HAP-1 (cell line): ENCODE results near the gene TK1.

Experiments
- DNase-seq, 2 experiments: peaks; one replicate each; pipeline ENCODE4 v3.0.0-alpha.2; 2016 to 2020; ENCODE audit warnings: low spot score in 2 of 2
- H3K27me3 ChIP-seq: fragments of 250-450 bp; sonication (Bioruptor Pico); 2 replicates; pipeline ENCODE4 v1.5.1; 2020; ENCODE audit warnings: low read depth, mild to moderate bottlenecking, moderate library complexity
- H3K36me3 ChIP-seq: fragments of 250-450 bp; sonication (Bioruptor Pico); replicated peaks from 2 replicates; pipeline ENCODE4 v1.5.1; 2020; ENCODE audit warnings: mild to moderate bottlenecking
- H3K4me1 ChIP-seq: fragments of 250-450 bp; sonication (Bioruptor Pico); 2 replicates; pipeline ENCODE4 v1.5.1; 2020; ENCODE audit warnings: mild to moderate bottlenecking
- H3K4me3 ChIP-seq: fragments of 250-450 bp; sonication (Bioruptor Pico); 2 replicates; pipeline ENCODE4 v1.5.1; 2020; ENCODE audit warnings: mild to moderate bottlenecking, moderate library complexity
- H3K9me3 ChIP-seq: fragments of 250-450 bp; sonication (Bioruptor Pico); 2 replicates; pipeline ENCODE4 v1.5.1; 2020; ENCODE audit warnings: mild to moderate bottlenecking, moderate library complexity
- in situ Hi-C: fragments of 300-500 bp; cut with MboI; formaldehyde crosslinking; loops from 3 replicates; pipeline ENCODE4 v1.14.3; 2020; ENCODE audit warnings: low sequenced_read_pairs, inconsistent platforms, mixed read lengths

Gene TK1

DNA sequence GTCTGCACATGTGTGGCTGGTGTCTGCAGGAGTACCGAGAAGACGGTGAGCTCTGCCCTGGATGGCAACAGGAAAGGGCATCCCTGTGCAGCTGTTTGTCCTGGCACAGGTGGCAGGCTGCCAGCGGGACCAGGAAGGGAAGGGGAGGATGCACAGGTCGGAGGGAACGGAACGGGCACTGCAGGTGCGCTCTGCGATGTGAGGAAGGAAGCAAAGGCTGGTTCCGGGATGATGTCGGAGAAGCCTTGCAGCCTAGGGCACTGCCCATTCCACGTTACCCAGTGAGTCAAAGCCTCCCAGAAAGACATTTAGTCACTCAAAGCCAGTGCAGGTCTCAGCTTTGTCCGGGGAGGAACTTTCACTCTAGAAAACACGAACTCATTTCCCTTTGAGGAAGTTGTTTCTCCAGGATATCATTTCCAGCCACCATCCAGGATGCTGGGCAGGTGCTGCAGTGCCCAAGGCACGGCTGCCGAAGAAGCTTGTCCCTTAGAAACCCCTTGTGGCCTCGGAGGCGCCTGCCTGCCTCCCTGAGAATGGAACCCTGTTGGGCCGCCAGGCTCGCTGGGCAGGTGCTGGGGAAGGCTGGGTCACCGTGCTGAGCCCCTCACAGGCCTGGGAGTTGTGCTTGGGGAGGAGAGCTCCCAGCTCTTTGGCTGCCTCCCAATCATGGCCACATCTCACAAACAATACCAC lies 40.1 kb upstream of the TK1 start:
- Histone ChIP-seq H3K9me3 (no peaks in the 10 kb centered on the region), H3K27me3 (peaks cover 20% of the 10 kb centered on the region), H3K4me1 (no peaks in the 10 kb centered on the region), H3K36me3 (peaks cover 30% of the 10 kb centered on the region), H3K4me3 (no peak overlapping the region)
- DNase-seq: peak in 1 of 2 experiments; percentile 25
- in situ Hi-C loops: no loop called here

DNA sequence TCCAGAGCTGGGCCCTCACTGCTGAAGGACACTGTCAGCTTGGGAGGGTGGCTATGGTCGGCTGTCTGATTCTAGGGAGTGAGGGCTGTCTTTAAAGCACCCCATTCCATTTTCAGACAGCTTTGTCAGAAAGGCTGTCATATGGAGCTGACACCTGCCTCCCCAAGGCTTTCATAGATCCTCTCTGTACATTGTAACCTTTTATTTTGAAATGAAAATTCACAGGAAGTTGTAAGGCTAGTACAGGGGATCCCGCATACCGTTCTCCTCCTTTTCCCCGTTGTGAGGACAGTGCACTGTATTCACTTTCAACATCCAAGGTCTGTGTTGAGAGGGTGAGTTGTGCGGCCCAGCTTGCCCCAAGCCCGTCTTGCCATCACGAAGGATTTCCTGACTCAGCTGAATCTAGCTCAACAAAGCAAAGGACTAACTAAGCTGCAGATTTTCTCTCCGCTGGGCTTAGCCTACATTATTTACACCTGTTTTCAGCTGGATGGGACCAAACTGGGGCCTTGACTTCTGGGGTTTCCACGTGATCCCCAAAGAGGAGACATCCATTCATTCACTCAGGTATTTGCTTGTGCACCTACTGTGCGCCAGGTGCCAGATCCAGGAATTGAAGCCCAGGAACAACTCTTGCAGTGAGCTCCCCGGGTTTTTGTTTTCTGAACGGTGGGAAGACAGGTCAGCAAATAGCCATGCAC lies 39.4 kb upstream of the TK1 start:
- Histone ChIP-seq H3K4me1 (no peaks in the 10 kb centered on the region), H3K9me3 (no peaks in the 10 kb centered on the region), H3K27me3 (peaks cover 16% of the 10 kb centered on the region), H3K36me3 (peaks cover 37% of the 10 kb centered on the region), H3K4me3 (no peak overlapping the region)
- in situ Hi-C loops: no loop called here
- DNase-seq: no peak

DNA sequence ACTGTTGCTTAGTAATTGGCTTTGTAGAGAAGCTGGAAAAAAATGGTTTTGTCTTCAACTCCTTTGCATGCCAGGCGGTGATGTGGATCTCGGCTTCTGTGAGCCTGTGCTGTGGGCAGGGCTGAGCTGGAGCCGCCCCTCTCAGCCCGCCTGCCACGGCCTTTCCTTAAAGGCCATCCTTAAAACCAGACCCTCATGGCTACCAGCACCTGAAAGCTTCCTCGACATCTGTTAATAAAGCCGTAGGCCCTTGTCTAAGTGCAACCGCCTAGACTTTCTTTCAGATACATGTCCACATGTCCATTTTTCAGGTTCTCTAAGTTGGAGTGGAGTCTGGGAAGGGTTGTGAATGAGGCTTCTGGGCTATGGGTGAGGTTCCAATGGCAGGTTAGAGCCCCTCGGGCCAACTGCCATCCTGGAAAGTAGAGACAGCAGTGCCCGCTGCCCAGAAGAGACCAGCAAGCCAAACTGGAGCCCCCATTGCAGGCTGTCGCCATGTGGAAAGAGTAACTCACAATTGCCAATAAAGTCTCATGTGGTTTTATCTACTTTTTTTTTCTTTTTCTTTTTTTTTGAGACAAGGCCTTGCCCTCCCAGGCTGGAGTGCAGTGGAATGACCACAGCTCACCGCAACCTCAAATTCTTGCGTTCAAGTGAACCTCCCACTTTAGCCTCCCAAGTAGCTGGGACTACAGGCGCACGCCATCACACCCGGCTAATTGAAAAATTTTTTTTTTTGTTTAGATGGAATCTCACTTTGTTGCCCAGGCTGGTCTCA lies 38.4 kb upstream of the TK1 start:
- Histone ChIP-seq H3K9me3 (no peaks in the 10 kb centered on the region), H3K36me3 (peaks cover 46% of the 10 kb centered on the region), H3K4me1 (no peaks in the 10 kb centered on the region), H3K27me3 (peaks cover 6% of the 10 kb centered on the region; the same call in 1 of the 2 replicates), H3K4me3 (no peak overlapping the region)
- DNase-seq: no peak
- in situ Hi-C loops: no loop called here

DNA sequence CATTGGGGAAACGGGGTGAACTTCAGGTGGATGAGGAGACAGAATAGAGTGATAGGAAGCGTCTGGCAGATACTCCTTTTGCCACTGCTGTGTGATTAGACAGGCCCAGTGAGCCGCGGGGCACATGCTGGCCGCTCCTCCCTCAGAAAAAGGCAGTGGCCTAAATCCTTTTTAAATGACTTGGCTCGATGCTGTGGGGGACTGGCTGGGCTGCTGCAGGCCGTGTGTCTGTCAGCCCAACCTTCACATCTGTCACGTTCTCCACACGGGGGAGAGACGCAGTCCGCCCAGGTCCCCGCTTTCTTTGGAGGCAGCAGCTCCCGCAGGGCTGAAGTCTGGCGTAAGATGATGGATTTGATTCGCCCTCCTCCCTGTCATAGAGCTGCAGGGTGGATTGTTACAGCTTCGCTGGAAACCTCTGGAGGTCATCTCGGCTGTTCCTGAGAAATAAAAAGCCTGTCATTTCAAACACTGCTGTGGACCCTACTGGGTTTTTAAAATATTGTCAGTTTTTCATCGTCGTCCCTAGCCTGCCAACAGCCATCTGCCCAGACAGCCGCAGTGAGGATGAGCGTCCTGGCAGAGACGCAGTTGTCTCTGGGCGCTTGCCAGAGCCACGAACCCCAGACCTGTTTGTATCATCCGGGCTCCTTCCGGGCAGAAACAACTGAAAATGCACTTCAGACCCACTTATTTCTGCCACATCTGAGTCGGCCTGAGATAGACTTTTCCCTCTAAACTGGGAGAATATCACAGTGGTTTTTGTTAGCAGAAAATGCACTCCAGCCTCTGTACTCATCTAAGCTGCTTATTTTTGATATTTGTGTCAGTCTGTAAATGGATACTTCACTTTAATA lies 37.6 kb upstream of the TK1 start:
- no peak for DNase-seq
- Histone ChIP-seq H3K9me3 (no peaks in the 10 kb centered on the region), H3K4me1 (no peaks in the 10 kb centered on the region), H3K27me3 (0 out of 2 replicates have a peak, but pooled peaks cover 6% of the 10 kb centered on the region), H3K36me3 (peaks cover 52% of the 10 kb centered on the region), H3K4me3 (no peak overlapping the region)
- in situ Hi-C loops: no loop called here

DNA sequence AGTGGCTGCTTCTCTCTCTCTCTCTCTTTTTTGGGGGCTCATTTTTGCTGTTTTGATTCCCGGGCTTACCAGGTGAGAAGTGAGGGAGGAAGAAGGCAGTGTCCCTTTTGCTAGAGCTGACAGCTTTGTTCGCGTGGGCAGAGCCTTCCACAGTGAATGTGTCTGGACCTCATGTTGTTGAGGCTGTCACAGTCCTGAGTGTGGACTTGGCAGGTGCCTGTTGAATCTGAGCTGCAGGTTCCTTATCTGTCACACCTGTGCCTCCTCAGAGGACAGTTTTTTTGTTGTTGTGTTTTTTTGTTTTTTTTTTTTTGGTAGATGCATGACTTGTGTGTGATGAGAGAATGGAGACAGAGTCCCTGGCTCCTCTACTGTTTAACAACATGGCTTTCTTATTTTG lies 36.9 kb upstream of the TK1 start:
- H3K9me3 ChIP-seq: no peaks in the 10 kb centered on the region
- H3K4me3 ChIP-seq: no peak overlapping the region
- H3K4me1 ChIP-seq: no peaks in the 10 kb centered on the region
- no peak for DNase-seq
- peaks cover 59% of the 10 kb centered on the region for H3K36me3 ChIP-seq
- 0 out of 2 replicates have a peak, but pooled peaks cover 6% of the 10 kb centered on the region for H3K27me3 ChIP-seq
- in situ Hi-C loops: no loop called here

GRCh38 chr17:78223061-78223460 lies 36.2 kb upstream of the TK1 start:
- 0 out of 2 replicates have a peak, but pooled peaks cover 6% of the 10 kb centered on the region for H3K27me3 ChIP-seq
- in situ Hi-C loops: no loop called here
- H3K36me3 ChIP-seq: peaks cover 66% of the 10 kb centered on the region
- DNase-seq: no peak
- no peak overlapping the region for H3K4me3 ChIP-seq
- H3K9me3 ChIP-seq: no peaks in the 10 kb centered on the region
- no peaks in the 10 kb centered on the region for H3K4me1 ChIP-seq

DNA sequence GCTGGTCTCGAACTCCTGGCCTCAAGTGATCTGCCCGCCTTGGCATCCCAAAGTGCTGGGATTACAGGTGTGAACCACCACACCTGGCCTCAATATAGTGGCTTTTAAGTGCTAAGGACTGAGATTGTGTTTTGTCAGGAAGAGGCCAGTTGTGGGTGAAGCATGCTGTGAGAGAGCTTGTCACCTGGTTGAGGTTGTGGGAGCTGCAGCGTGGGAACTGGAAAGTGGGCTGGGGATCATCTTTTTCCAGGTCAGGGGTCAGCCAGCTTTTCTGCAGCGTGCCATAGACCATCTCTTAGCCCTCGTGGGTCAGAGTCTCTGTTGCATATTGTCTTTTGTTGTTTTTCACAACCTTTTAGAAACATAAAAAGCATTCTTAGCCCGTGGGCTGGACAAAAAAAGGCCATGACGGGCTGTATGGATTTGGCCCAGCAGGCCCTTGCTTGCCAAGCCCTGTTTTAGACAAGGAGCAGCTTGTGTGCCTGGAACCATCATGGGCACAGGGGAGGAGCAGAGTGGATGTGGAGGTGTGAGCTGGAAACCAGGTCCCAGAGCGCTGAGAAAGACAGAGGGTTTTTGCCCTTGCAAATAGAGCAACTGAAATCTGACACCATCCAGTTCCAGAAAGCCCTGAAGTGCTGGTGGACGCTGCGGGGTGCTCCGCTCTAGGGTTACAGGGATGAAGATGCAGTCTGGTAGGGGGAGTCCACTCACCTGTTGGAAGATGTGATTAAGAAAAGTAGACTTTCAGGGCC lies 32.7 kb upstream of the TK1 start:
- Histone ChIP-seq H3K27me3 (no peaks in the 10 kb centered on the region), H3K4me1 (peaks cover 12% of the 10 kb centered on the region), H3K4me3 (no peak overlapping the region), H3K9me3 (no peaks in the 10 kb centered on the region), H3K36me3 (peaks cover 86% of the 10 kb centered on the region)
- in situ Hi-C loops: no loop called here
- no peak for DNase-seq

DNA sequence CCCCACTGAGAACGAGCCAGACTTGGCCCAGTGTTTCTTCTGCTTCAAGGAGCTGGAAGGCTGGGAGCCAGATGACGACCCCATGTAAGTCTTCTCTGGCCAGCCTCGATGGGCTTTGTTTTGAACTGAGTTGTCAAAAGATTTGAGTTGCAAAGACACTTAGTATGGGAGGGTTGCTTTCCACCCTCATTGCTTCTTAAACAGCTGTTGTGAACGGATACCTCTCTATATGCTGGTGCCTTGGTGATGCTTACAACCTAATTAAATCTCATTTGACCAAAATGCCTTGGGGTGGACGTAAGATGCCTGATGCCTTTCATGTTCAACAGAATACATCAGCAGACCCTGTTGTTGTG lies 27.8 kb upstream of the TK1 start:
- Histone ChIP-seq H3K4me3 (peak overlapping the region; percentile 96), H3K27me3 (no peaks in the 10 kb centered on the region), H3K4me1 (peaks cover 12% of the 10 kb centered on the region), H3K9me3 (no peaks in the 10 kb centered on the region), H3K36me3 (peaks cover 48% of the 10 kb centered on the region)
- no peak for DNase-seq
- in situ Hi-C loops: no loop called here

DNA sequence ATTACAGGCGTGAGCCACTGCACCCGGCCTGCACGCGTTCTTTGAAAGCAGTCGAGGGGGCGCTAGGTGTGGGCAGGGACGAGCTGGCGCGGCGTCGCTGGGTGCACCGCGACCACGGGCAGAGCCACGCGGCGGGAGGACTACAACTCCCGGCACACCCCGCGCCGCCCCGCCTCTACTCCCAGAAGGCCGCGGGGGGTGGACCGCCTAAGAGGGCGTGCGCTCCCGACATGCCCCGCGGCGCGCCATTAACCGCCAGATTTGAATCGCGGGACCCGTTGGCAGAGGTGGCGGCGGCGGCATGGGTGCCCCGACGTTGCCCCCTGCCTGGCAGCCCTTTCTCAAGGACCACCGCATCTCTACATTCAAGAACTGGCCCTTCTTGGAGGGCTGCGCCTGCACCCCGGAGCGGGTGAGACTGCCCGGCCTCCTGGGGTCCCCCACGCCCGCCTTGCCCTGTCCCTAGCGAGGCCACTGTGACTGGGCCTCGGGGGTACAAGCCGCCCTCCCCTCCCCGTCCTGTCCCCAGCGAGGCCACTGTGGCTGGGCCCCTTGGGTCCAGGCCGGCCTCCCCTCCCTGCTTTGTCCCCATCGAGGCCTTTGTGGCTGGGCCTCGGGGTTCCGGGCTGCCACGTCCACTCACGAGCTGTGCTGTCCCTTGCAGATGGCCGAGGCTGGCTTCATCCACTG lies 27.3 kb upstream of the TK1 start, which contains the start of gene BIRC5:
Gene BIRC5 (plus strand): TSS at position 238 of the 690 bp plus-strand sequence. CDS start 64 bp downstream, at position 302.
- Histone ChIP-seq H3K36me3 (peaks cover 43% of the 10 kb centered on the region), H3K4me3 (peak within 1 kb of the TSS; percentile 96), H3K9me3 (no peaks in the 10 kb centered on the region), H3K4me1 (peaks cover 12% of the 10 kb centered on the region), H3K27me3 (no peaks in the 10 kb centered on the region)
- in situ Hi-C loops: no loop called here
- DNase-seq: peak; percentile 87 to 96

DNA sequence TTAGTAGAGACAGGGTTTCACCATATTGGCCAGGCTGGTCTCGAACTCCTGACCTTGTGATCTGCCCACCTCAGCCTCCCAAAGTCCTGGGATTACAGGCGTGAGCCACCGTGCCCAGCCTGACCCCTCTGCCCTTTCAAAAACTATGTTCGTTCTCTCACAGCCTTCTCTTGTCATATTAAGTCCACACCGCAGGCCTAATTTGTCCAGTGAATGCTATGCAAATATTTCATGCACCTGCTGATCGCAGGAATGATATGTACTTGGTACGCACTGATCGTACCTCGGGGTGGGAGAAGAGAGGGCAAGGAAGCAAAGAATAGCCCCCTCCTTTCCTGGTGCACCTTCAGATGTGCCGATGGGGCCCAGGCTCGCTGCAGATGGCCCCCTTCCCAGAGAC lies 24.2 kb upstream of the TK1 start:
- H3K27me3 ChIP-seq: no peaks in the 10 kb centered on the region
- H3K4me1 ChIP-seq: peaks cover 8% of the 10 kb centered on the region

GRCh38 chr17:78210111-78210510 lies 23.3 kb upstream of the TK1 start:
- Histone ChIP-seq H3K36me3 (peaks cover 6% of the 10 kb centered on the region), H3K4me1 (no peaks in the 10 kb centered on the region), H3K27me3 (no peaks in the 10 kb centered on the region), H3K4me3 (no peak overlapping the region), H3K9me3 (no peaks in the 10 kb centered on the region)
- in situ Hi-C loops: no loop called here
- no peak for DNase-seq

More for the DNA sequence above, 24.2 kb upstream of the TK1 start:
- Histone ChIP-seq H3K9me3 (no peaks in the 10 kb centered on the region), H3K4me3 (no peak overlapping the region), H3K36me3 (peaks cover 13% of the 10 kb centered on the region)
- DNase-seq: no peak
- in situ Hi-C loops: no loop called here

GRCh38 chr17:78208486-78208885 lies 21.6 kb upstream of the TK1 start:
- in situ Hi-C loops: no loop called here
- Histone ChIP-seq H3K27me3 (no peaks in the 10 kb centered on the region), H3K9me3 (no peaks in the 10 kb centered on the region), H3K4me1 (no peaks in the 10 kb centered on the region), H3K4me3 (no peak overlapping the region), H3K36me3 (no peaks in the 10 kb centered on the region)
- no peak for DNase-seq
